Erythroblast (primary cell): Measurements from ENCODE around the gene GPHA2.
"Not testable (repeated sequence)": the region's sequence is repeated elsewhere in the genome, so short reads cannot be mapped to it uniquely, and the experiment has no call there.

ENCODE experiments used
- DNase-seq, 2 experiments: peaks; one replicate each; lab custom pipeline; 2025; lab: John Stamatoyannopoulos, UW
- GATA1 ChIP-seq: IDR thresholded peaks from 2 replicates; pipeline ENCODE4 v1.6.1; 2011; ENCODE audit warnings: low read depth, mild to moderate bottlenecking, control low read depth, low read length, moderate library complexity
- POLR2A ChIP-seq: IDR thresholded peaks from 2 replicates; pipeline ENCODE4 v1.6.1; 2011; ENCODE audit warnings: mild to moderate bottlenecking, low read length

The GPHA2 gene, protein sequence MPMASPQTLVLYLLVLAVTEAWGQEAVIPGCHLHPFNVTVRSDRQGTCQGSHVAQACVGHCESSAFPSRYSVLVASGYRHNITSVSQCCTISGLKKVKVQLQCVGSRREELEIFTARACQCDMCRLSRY

DNA sequence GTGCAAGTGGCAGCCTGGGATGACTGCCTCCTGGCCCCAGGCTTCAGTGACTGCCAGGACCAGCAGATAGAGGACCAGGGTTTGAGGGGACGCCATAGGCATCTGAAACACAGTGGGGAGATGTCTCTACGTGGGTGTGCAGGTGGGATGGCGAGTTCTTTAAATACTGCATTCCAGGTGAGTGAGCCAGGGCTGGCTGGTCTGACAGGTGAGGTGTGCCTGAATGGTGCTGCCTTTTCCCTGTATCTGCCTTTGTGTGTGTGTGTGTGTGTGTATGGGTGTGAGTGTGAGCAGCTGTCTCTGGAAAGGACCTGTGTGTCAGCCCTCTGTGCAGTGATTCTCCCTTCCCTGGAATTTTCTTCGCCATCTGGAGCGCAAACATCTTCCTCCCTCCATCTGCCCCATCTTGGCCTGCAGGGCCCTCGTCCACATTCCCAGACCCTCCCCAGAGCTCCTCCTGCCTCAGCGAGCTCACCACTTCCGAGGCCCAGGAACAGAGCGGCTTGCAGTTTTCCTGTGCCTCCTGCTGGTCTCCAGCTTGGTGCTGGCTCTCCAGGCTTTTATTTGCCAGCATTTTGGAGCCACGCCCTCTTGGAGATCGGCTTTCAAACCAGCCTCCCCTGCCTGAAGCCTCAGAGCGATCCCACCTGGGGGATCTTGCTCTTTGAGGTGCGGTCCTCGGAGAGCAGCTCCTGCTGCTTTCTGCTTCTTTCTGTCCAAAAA is at the start of gene GPHA2:
Gene GPHA2, minus strand, starts transcription at position 535 of the 723 bp plus-strand sequence. Its CDS starts 433 bp downstream, at position 102.
- DNase-seq = no peak
- TF ChIP-seq POLR2A = no peak
- TF ChIP-seq GATA1 = no peak

- not testable (repeated sequence) for DNase-seq
Measured at GRCh38 chr11:64983339-64983738, 47.6 kb upstream of the GPHA2 start.

- no peak for DNase-seq
- TF ChIP-seq POLR2A (no peak), GATA1 (no peak)
Measured at GRCh38 chr11:64976651-64977050, 41.0 kb upstream of the GPHA2 start.

DNA sequence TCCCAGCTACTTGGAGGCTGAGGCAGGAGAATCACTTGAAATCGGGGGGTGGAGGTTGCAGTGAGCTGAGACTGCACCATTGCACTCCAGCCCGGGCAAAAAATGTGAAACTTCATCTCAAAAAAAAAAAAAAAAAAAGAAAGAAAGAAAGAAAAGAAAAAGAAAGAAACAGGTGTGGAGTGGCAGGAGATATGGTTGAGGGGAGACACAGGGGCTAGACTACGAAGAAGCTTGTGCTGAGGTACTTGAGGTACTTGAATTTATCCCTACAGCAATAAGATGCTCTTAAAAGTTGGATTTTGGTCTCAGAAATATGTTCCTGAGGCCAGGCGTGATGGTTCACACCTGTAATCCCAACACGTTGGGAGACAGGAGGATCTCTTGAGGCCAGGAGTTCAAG is 38.4 kb upstream of the GPHA2 start:
- TF ChIP-seq POLR2A (no peak), GATA1 (no peak)
- DNase-seq = no peak

DNA sequence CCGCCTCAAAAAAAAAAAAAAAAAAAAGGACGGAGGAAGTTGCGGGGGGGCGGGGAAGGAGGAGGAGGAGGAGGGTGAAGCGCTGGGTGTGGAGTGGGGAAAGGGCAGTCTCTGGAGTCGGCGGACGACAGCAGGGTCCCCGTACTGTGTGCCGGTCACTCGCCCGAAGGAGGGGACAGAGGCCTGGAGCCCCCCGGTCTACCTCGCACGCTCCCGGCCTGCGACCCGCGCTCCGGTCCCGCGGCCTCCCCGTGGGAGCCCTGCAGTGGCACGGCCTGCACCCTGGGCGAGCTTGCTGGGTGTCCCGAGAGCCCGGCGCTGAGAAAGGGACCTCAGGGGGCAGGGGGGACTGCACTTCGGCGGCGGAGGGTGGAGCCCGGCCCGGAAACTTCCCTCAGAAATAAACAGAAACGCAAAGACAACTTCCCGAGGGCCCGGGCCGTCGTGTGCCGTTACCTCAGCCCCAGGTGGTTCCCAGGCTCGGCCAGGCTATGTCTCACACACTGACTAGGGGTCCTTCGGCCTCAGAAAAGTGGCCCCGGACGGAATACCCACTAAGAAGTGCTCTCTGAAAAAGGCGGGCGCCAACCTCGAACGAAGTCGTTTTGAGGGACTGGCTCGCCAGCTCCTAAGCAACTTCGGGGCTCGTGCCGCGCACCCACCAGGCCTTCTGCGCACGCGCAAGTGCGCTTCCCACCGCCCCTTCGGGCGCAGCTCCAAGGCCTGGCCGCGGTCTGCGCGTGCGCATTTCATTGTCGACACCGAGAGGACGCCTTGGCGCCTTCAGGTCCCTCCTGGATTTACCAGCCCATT is 35.9 kb upstream of the GPHA2 start, which contains the start of gene MAJIN:
Gene MAJIN, minus strand, starts transcription at position 688 of the 813 bp plus-strand sequence. CDS start 12,703 bp downstream, outside the sequence.
- no peak for TF ChIP-seq POLR2A
- TF ChIP-seq GATA1 = no peak
- peak; percentile 85 to 91 for DNase-seq

GRCh38 chr11:64970731-64971151 is 35.0 kb upstream of the GPHA2 start:
- DNase-seq = no peak
- TF ChIP-seq POLR2A (no peak), GATA1 (no peak)

- DNase-seq = no peak
- TF ChIP-seq POLR2A (no peak), GATA1 (no peak)
Measured at GRCh38 chr11:64969209-64969608, 33.5 kb upstream of the GPHA2 start.

DNA sequence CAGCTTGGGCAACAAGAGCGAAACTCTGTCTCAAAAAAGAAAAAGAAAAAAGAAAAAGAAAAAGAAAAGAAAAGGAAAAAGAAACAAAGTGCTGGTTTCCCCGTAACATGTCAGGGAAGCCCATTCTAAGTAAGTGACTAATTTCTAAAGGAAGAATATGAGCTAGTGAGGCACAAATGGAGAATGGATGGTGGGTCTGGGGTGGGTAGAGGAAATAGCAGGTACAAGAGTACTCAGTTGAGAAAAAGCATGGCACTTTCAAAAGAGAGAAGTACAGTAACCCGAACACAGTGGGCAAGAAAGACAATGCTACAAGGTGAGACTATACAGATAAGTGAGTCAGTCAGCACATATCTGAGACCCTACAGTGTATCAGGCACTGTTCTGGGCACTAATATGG is 31.7 kb upstream of the GPHA2 start:
- no peak for TF ChIP-seq POLR2A
- no peak for TF ChIP-seq GATA1
- no peak for DNase-seq

GRCh38 chr11:64963072-64963631 is 27.5 kb upstream of the GPHA2 start:
- peak in 1 of 2 experiments; percentile 20 for DNase-seq
- no peak for TF ChIP-seq POLR2A

GRCh38 chr11:64960719-64961118 is 25.0 kb upstream of the GPHA2 start:
- TF ChIP-seq GATA1 (no peak), POLR2A (no peak)
- DNase-seq = peak; percentile 40 to 64

GRCh38 chr11:64959498-64959897 is 23.8 kb upstream of the GPHA2 start:
- no peak for DNase-seq
- TF ChIP-seq POLR2A (no peak), GATA1 (no peak)

GRCh38 chr11:64954201-64954600 is 18.5 kb upstream of the GPHA2 start:
- TF ChIP-seq GATA1 (no peak), POLR2A (no peak)
- DNase-seq = no peak

- DNase-seq = no peak
- TF ChIP-seq GATA1 (no peak), POLR2A (no peak)
Measured at GRCh38 chr11:64951529-64951928, 15.8 kb upstream of the GPHA2 start.

DNA sequence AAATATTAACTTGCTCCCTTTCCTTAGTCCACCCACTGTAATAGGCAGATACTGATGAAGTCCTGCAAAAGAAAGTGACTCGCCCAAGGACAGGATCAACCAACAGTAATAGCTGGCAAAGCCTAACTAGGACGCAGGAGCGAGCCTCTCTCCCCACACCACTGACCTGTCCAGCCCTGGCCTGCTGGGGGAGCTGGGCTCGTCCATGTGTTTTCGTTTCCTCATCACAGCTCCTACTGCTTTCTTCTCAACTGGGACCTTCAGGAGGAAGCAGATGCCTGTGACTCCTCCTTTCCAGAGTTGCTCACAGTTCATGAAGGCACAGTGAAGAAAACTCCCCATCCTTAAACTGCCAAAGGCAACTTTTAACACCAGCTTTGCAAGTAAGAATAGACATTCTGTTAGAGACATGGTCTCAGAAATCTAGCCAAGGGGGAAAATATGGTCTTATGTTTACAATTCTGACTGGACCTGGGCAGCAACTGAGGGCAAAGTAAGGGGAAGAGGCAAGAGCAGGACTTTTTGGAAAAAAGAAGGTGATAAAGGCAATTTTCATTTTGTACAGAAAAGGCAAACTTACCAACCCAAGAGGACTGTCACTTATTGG is 11.6 kb upstream of the GPHA2 start:
- DNase-seq = no peak

More for the DNA sequence above, 11.6 kb upstream of the GPHA2 start:
- TF ChIP-seq GATA1 = no peak
- TF ChIP-seq POLR2A = no peak
